Activated CD8-positive, alpha-beta memory T cell treated with anti-CD3 and anti-CD28 coated beads, Interleukin-2, amount 50 U/mL, for 4 hours (primary cell): Measurements from ENCODE around the gene PSMB5.
"Not testable (repeated sequence)": the region's sequence is repeated elsewhere in the genome, so short reads cannot be mapped to it uniquely, and the experiment has no call there.

Experiments
- DNase-seq: peaks from one replicate; pipeline ENCODE4 v3.0.0-alpha.2; 2020

PSMB5 gene

GRCh38 chr14:23013054-23013748, 21.5 kb downstream of the PSMB5 start:
- DNase-seq = no peak

DNA sequence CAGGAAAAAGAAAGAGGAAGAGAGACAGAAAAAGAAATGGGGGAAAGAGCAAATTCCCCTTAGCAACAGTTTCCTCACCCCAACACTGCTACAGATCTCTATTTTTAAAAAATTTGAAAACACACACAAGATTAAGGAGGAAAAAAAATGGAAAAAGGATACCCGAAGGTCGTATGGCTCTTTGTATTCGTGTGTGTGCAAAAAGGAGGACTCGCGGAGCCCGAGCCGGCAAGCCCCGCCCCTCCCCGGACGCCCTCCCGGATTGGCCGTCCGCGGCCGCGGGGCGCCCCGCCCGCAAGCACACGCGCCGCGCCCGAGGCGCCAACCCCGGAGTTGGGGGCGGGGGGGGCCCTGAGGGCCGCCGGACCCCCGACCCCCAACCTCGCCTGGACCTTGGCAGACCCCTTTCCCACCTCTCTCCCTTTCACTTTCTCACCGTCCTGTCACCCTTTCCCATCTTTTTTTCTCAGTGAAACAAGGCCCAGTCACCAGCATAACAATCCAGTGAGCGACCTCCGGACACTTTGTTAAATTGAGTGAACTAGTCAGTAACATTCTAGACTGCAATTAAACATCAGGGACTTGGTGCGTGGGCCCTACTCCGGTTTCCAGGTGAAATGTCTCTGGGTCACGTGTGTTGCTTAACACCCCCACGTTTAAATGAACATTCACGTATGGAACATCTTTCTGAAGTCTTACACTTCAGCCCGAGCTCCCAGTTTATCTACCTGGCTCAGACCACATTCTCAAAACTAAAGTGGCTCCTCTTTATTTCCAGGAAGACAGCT, 24.6 kb downstream of the PSMB5 start, which contains the start of gene C14orf93:
Gene C14orf93 (minus strand): TSS at position 205 of the 788 bp plus-strand sequence. CDS start 11,120 bp downstream, outside the sequence.
- peak; percentile 82 for DNase-seq

DNA sequence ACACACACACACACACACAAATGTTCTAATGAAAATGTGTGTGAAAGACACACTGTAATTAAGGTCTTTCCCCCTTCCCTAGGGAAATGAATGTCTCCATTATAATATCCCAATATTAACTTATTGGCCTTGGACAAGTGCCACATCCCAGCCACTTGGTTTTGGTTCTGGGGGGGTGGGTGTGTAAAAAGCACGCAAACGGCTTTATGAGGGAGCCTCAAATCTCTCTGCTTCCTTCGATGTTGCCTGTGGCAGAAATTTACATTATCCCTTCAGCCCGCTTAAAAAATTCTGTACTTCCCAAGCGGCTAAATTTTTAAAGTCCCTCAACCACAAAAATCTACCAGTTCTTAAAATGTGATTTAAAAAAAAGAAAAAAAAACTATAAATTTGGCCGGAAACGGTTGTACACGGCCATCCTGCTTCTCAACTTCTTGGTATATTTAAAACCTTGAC, 25.2 kb downstream of the PSMB5 start:
- no peak for DNase-seq

- no peak for DNase-seq
These were observed 25.9 kb downstream of the PSMB5 start for GRCh38 chr14:23008831-23009230.

GRCh38 chr14:23006544-23007419, 27.9 kb downstream of the PSMB5 start:
- peak; percentile 96 for DNase-seq

DNA sequence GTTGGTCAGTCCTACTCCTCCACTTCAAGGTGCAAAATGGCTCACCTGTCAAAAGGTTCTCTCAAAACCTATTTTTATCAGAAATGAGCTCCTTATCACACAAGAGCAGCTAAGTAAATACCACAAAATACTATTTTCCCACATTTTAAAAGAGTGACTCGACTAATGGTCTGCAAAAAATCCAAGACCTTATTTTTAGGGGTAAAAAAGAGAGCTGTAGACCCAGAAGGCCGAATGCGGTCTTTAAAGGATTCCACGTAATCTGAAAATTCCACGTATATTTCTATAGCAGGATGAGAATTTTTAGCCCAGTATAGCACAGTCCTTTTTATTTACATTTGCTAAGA, 28.5 kb downstream of the PSMB5 start:
- no peak for DNase-seq

- no peak for DNase-seq
These were observed 29.1 kb downstream of the PSMB5 start for GRCh38 chr14:23005451-23006187.

DNA sequence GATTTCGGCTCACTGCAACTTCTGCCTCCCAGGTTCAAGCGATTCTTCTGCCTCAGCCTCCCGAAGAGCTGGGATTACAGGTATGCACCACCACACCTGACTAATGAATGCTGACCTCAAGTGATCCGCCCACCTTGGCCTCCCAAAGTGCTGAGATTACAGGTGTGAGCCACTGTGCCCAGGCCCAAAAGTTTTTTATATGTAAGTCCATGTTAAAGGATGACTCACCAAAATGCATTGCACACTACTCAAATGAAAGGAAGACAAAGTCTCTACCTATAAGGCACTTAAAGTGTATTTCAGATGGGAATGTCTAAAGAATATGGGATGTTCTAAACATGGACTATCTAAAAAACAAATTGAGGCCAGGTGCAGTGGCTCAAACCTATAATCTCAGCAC, 30.4 kb downstream of the PSMB5 start:
- not testable (repeated sequence) for DNase-seq

DNA sequence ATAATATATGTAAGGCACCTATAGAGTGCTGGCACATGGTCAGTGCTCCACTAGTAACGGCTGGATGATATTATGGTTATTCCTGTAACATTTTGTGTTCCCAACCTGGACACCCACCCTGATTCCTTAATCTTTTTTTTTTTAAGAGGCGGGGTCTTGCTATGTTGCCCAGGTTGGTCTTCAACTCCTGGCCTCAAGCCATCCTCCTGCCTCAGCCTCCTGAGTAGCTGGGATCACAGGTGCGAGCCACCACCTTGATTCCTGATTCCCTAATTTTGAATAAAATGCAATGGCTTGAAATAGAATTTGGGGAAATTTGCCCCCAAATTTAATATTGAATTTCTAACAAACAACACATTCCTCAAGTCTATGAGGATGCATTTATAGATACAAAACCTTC, 32.1 kb downstream of the PSMB5 start:
- DNase-seq = no peak

DNA sequence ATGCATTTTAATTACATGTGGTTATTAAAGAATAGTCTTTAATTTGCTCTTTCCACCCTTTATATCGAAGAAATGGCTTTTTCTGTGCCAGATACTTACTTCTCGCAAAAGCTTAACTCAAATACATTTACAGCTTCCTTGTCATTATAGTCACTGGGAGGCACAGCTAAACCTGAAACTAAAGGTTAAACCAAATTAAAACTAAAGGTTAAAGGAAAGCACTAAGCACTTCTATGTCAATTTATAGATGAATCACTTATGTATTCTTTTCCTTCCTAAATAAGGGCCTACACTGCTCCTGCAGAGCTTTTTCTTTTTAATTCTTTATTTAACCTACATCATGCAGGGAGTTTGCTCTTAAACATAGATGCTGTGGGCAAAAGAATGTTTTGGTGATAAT, 33.8 kb downstream of the PSMB5 start:
- no peak for DNase-seq

DNA sequence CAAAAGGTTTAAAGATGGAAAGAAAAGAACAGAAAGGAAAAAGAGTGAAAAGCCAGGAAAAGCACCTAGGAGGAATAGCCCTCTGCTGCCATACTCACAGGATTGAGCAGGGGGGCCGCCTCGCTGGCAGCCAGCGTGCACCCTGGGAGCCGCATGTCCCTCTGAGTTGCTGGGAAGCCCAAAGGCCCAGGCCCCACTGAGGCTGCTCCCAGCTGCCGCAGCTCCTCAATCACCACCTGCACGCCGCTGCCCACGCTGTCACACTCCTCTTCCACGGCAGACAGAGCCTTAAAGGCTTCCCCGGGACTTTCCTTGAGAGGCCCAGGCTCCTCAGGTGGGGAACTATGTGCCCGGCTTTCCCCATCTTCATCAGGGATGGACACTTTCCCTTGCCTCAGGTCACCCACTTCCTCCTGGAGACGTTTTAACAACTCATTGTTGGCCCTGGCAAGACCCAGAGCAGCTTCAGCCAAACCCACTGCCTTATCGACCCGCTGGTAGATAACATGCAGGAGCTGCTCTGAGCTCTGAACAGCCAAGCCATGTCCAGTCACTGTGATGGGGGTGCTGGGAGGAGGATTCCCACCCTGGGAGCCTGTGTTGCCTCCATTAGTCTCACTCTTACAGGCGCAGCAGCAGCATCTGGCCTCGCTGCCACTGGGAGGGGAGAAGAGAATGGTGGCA, 36.2 kb downstream of the PSMB5 start:
- DNase-seq = no peak

- no peak for DNase-seq
These were observed 36.9 kb downstream of the PSMB5 start for GRCh38 chr14:22997676-22998323.

GRCh38 chr14:22996768-22997654, 37.7 kb downstream of the PSMB5 start:
- no peak for DNase-seq

GRCh38 chr14:22995889-22996625, 38.6 kb downstream of the PSMB5 start:
- DNase-seq = no peak

DNA sequence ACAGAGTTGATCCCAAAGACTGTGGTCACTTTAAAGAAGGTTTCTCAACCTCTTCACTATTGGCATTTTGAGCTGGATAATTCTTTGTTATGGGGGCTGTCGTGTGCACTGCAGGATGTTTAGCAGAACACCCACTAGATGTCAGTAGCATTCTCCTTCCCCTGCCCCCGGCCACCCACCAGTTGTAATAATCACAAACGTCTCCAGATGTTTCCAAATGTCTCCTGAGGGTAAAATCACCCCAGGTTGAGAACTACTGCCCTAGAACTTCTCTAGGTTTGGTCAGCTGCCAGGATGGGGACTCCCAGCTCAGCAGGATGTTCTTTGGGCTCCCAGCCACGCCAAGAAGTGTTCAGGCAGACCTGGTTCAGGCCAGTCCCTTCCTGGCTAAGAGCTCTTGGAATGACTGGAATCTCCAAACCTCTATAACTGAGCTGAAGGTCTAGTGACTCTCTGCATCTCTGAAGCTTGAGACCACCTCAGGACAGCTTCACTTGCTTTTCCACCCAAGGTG, 39.9 kb downstream of the PSMB5 start:
- peak; percentile 39 for DNase-seq

DNA sequence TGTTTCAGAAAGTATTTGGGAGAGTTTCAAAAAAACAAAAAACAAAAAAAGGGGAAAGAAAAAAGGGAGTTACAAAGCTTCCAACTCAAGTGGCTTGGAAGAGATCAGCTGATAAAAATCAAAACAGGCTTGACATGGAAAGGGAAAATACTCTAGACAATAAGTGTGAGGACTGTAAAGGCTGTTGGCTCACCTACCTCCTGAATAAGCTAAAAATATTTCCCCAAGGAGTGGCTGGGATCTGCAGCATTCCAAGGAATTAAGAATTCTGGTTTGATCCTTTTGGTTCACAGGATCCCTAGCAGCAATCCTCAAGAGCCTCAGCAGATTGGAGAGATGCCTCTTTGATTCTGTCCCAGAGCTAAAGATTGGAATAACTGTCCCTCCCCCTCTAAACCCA, 41.2 kb downstream of the PSMB5 start:
- DNase-seq = no peak

DNA sequence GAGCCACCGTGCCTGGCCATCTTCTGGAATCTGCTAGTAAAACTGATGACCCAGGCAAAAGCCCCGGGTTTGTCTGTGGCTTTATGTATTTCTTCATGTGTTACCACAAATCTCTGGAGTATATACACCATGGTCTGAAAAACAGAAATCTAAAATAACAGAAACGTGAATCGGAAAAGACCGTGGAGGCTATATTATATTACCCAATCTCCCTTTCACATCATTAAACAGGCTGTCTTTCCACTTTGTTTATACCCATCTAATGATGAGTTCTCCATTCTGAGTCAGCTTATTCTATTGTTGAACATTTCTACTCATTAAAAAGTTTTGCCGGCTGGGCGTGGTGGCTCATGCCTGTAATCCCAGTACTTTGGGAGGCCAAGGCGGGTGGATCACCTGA, 42.8 kb downstream of the PSMB5 start:
- DNase-seq = no peak

DNA sequence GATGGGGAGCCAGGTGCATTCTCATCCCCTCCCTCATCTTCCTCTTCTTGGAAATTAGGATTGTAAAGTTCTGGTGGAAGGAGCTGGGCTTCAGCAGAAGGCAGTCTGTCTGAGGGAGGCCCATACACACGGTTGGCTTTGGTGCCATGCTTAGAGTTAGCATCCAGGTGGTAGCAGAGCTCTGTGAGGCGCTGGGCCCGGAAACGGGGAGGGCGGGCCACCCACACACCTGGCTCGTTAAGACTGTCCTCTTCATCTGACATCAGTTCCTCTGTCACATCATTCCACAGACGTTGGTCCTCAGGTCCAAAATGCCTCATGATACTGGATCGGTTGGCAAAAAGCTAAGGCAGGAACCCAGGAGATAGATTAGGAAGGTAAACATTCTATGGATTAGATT, 47.4 kb downstream of the PSMB5 start:
- DNase-seq = no peak

DNA sequence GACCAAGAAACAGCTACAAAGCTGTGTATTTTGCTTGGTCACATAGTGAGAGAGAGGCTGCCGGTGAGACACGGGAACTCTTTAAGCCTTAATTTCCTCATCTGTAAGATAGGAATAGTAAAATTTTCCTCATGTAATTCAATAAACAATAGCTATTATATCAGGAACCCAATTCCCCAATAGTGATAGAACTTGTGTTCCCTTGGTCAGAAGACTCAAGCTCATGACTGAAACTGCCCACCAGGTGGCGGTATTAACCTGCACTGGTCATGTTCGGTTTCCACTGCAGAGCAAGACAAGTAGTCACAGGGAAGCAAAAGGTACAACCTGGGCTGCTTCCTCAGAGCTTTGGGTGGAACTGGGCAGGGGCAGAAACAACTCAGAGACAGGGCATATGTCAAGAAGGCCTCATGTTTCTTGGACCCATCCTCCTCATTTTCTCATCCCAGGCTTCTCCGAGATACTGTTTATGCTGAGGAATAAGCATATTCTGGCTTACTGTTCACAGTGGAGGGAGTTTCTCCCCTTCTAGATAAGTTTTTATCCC, 48.1 kb downstream of the PSMB5 start:
- DNase-seq = peak; percentile 91
